Measurements from ENCODE around the gene COL7A1.

COL7A1 gene

GRCh38 chr3:48619541-48620524 lies 24.7 kb upstream of the COL7A1 start:
- no peak for DNase-seq (ENCODE audit: low spot score)

- no peak for DNase-seq (ENCODE audit: low spot score)
Observed at GRCh38 chr3:48617559-48617958, 22.4 kb upstream of the COL7A1 start.

GRCh38 chr3:48614044-48614443 lies 18.9 kb upstream of the COL7A1 start:
- no peak for DNase-seq (ENCODE audit: low spot score)

GRCh38 chr3:48612309-48612708 lies 17.2 kb upstream of the COL7A1 start:
- DNase-seq (ENCODE audit: low spot score) = no peak

- DNase-seq (ENCODE audit: low spot score) = peak; percentile 96
Observed at GRCh38 chr3:48609088-48610005, 14.2 kb upstream of the COL7A1 start, which contains the start of gene UQCRC1. Gene UQCRC1 (minus strand): TSS chr3:48609646. CDS start chr3:48609620, 26 bp downstream.

GRCh38 chr3:48607519-48607918 lies 12.4 kb upstream of the COL7A1 start:
- DNase-seq (ENCODE audit: low spot score) = no peak

- DNase-seq (ENCODE audit: low spot score) = no peak
Observed at GRCh38 chr3:48601622-48601994, 6.5 kb upstream of the COL7A1 start.

- no peak for DNase-seq (ENCODE audit: low spot score)
Observed at GRCh38 chr3:48600711-48601621, 5.8 kb upstream of the COL7A1 start.

GRCh38 chr3:48599509-48600285 lies 4.6 kb upstream of the COL7A1 start:
- DNase-seq (ENCODE audit: low spot score) = no peak

GRCh38 chr3:48599077-48599501 lies 4.0 kb upstream of the COL7A1 start:
- no peak for DNase-seq (ENCODE audit: low spot score)

- DNase-seq (ENCODE audit: low spot score) = no peak
Observed at GRCh38 chr3:48598323-48599076, 3.4 kb upstream of the COL7A1 start.

- no peak for DNase-seq (ENCODE audit: low spot score)
Observed at GRCh38 chr3:48597408-48597800, 2.3 kb upstream of the COL7A1 start.

GRCh38 chr3:48596676-48597407 lies 1.7 kb upstream of the COL7A1 start:
- DNase-seq (ENCODE audit: low spot score) = no peak

- no peak for DNase-seq (ENCODE audit: low spot score)
Observed at GRCh38 chr3:48596157-48596556, 1.0 kb upstream of the COL7A1 start.

GRCh38 chr3:48595526-48596121 lies 495 bp upstream of the COL7A1 start:
- DNase-seq (ENCODE audit: low spot score) = no peak

- DNase-seq (ENCODE audit: low spot score) = no peak
Observed at GRCh38 chr3:48594417-48595049, 596 bp downstream of the COL7A1 start.

GRCh38 chr3:48593337-48593736 lies 1.8 kb downstream of the COL7A1 start:
- no peak for DNase-seq (ENCODE audit: low spot score)

- no peak for DNase-seq (ENCODE audit: low spot score)
Observed at GRCh38 chr3:48592519-48593087, 2.5 kb downstream of the COL7A1 start.
